Neural cell (in vitro differentiated cells): Measurements from ENCODE around the gene UBR2. TPM values are rescaled to one million over a fixed set of nuclear protein-coding genes. Genes with fewer than 3 reads are reported as not detected.

ENCODE experiments used
- H2AFZ ChIP-seq: fragments of 200-600, 300-800 bp; sonication (generic), shearing (Covaris generic); 2 replicates; pipeline ENCODE4 v1.6.0; 2014; ENCODE audit warnings: low read depth, mild to moderate bottlenecking, antibody characterized with exemption, low read length, moderate library complexity
- H3F3A ChIP-seq: fragments of 200-600 bp; shearing (Covaris generic); 2 replicates; pipeline ENCODE4 v1.6.1; 2016; ENCODE audit warnings: mild to moderate bottlenecking, moderate library complexity, mixed read lengths, antibody characterized with exemption, low read length; ENCODE audit not compliant: insufficient read depth, poor library complexity, severe bottlenecking
- H3K27ac ChIP-seq: fragments of 200-600, 300-800 bp; sonication (generic), shearing (Covaris generic); 2 replicates; pipeline ENCODE4 v1.5.1; 2014; ENCODE audit warnings: mild to moderate bottlenecking, low read length, moderate library complexity
- H3K27me3 ChIP-seq: fragments of 300-800, 200-600 bp; sonication (generic), shearing (Covaris generic); 2 replicates; pipeline ENCODE4 v1.6.0; 2014; ENCODE audit warnings: mild to moderate bottlenecking, low read depth, low read length, moderate library complexity; ENCODE audit not compliant: insufficient read depth
- H3K36me3 ChIP-seq: fragments of 300-800, 200-600 bp; sonication (generic), shearing (Covaris generic); 2 replicates; pipeline ENCODE4 v1.5.1; 2014; ENCODE audit warnings: mild to moderate bottlenecking, antibody characterized with exemption, low read length, moderate library complexity; ENCODE audit not compliant: insufficient read depth
- H3K4me2 ChIP-seq: fragments of 300-800, 200-600 bp; sonication (generic), shearing (Covaris generic); 2 replicates; pipeline ENCODE4 v1.6.0; 2014; ENCODE audit warnings: mild to moderate bottlenecking, low read length
- H3K4me3 ChIP-seq: fragments of 300-800, 200-600 bp; sonication (generic), shearing (Covaris generic); 2 replicates; pipeline ENCODE4 v1.5.1; 2014; ENCODE audit warnings: mild to moderate bottlenecking, low read length, moderate library complexity
- H3K79me2 ChIP-seq: fragments of 200-600 bp; shearing (Covaris generic); replicated peaks from 2 replicates; pipeline ENCODE4 v1.6.0; 2014; ENCODE audit warnings: mild to moderate bottlenecking, low read length, moderate library complexity; ENCODE audit not compliant: insufficient read depth
- H3K9ac ChIP-seq: fragments of 300-800, 200-600 bp; sonication (generic), shearing (Covaris generic); 2 replicates; pipeline ENCODE4 v1.6.1; 2016; ENCODE audit warnings: mild to moderate bottlenecking, low read length, mixed read lengths
- H3K9me2 ChIP-seq: fragments of 200-600 bp; shearing (Covaris generic); 2 replicates; pipeline ENCODE4 v1.6.1; 2016; ENCODE audit warnings: mild to moderate bottlenecking, low read length, mixed read lengths; ENCODE audit not compliant: insufficient read depth
- H3K9me3 ChIP-seq: fragments of 200-600, 300-800 bp; sonication (generic), shearing (Covaris generic); 2 replicates; pipeline ENCODE4 v1.6.1; 2016; ENCODE audit warnings: mild to moderate bottlenecking, mixed run types, low read length, moderate library complexity, mixed read lengths
- H4K20me1 ChIP-seq: fragments of 200-600 bp; shearing (Covaris generic); 2 replicates; pipeline ENCODE4 v1.6.1; 2016; ENCODE audit warnings: mild to moderate bottlenecking, mixed run types; ENCODE audit not compliant: insufficient read depth
- CTCF ChIP-seq: fragments of 450-650 bp; IDR thresholded peaks from 2 replicates; pipeline ENCODE4 v1.5.1; 2014; ENCODE audit warnings: antibody characterized with exemption, mild to moderate bottlenecking, moderate library complexity; ENCODE audit not compliant: poor library complexity, severe bottlenecking
- EP300 ChIP-seq: fragments of 450-650 bp; conservative IDR thresholded peaks from 2 replicates; pipeline ENCODE4 v1.6.1; 2014; ENCODE audit warnings: antibody characterized with exemption, mild to moderate bottlenecking, moderate library complexity; ENCODE audit not compliant: poor library complexity, severe bottlenecking
- EZH2 ChIP-seq: fragments of 200-600, 300-800 bp; shearing (Covaris generic), sonication (generic); IDR thresholded peaks from 2 replicates; pipeline ENCODE4 v1.6.1; 2014; ENCODE audit warnings: antibody characterized with exemption, low read length, borderline replicate concordance, mild to moderate bottlenecking; ENCODE audit not compliant: insufficient read depth, poor library complexity, severe bottlenecking
- MXI1 ChIP-seq: fragments of 450-650 bp; conservative IDR thresholded peaks from 2 replicates; pipeline ENCODE4 v1.6.1; 2014; ENCODE audit warnings: antibody characterized with exemption, mild to moderate bottlenecking; ENCODE audit not compliant: poor library complexity, severe bottlenecking
- POLR2AphosphoS5 ChIP-seq: IDR thresholded peaks from 2 replicates; pipeline ENCODE4 v1.6.1; 2012
- RAD21 ChIP-seq: fragments of 450-650 bp; conservative IDR thresholded peaks from 2 replicates; pipeline ENCODE4 v1.6.1; 2014; ENCODE audit warnings: antibody characterized with exemption, mild to moderate bottlenecking, moderate library complexity
- REST ChIP-seq: IDR thresholded peaks from 2 replicates; pipeline ENCODE4 v1.6.1; 2012; ENCODE audit warnings: borderline replicate concordance
- SMC3 ChIP-seq: fragments of 450-650 bp; conservative IDR thresholded peaks from 2 replicates; pipeline ENCODE4 v1.6.1; 2014; ENCODE audit warnings: antibody characterized with exemption, mild to moderate bottlenecking, moderate library complexity; ENCODE audit not compliant: poor library complexity
- TAF1 ChIP-seq: IDR thresholded peaks from 2 replicates; pipeline ENCODE4 v1.6.1; 2012; ENCODE audit warnings: low read depth
- polyA plus RNA-seq: library from polyadenylated mRNA; depleted of rRNA; stranded (reverse); fragments of >200 nt; gene quantifications from 2 replicates; pipeline ENCODE4 v1.2.3, GENCODE V29; 2014

Gene UBR2
- polyA plus RNA-seq, 1 donor from 2014 or later: 24.4 TPM

DNA sequence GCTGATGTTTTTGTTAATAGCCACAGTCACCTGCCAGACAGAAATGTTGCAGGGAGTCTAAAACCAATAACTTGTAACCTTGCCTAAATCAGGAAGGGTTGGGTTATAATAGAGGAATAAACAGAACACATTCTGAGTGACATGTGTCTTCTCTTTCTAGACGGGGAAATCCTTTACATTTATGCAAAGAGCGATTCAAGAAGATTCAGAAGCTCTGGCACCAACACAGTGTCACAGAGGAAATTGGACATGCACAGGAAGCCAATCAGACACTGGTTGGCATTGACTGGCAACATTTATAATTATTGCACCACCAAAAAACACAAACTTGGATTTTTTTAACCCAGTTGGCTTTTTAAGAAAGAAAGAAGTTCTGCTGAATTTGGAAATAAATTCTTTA lies 127.0 kb downstream of the UBR2 start:
- peaks cover 9% of the 10 kb centered on the region for H3K36me3 ChIP-seq
- H3K9me3 ChIP-seq: no peaks in the 10 kb centered on the region

DNA sequence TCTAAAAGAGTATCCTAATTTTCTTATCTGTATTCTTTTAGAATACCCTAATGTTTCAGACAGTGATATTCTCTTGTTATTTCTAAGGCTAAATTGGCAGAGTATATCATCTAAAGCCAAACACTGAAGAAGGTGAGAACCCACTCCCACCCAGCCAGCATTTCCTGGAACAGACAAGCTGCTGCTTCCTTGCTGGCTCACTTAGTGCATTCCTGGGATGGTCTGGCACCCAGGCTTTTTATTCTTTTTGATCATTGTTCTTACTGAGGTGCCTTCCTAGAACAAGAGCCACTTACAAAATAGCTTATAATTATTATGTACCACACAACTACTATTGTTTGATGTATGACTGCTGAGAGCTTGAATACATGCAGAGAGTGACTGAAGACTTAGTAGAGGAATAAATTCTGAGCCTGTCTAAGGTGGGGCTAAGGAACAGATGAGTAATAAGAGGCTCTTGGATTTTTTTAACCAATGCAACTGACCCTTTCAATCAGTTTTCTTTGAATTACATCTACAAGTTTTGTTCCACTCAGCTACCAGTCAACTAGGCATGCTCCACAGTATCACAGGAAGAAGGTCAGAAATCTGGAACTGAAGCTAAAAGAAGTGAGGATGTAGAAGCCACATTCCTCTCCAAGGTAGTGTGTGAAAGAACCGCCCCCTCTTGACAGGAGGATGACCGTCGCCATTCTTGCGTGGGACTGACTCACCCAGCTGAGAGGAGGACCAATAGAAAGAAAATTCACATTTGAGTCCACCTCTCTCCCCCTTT lies 128.5 kb downstream of the UBR2 start:
- Histone ChIP-seq H3K4me3 (no peak overlapping the region), H3K4me2 (no peak overlapping the region), H3K9me3 (no peaks in the 10 kb centered on the region), H4K20me1 (no peaks in the 10 kb centered on the region), H3K79me2 (no peaks in the 10 kb centered on the region), H3K27me3 (no peaks in the 10 kb centered on the region), H2AFZ (no peak overlapping the region), H3K36me3 (peaks cover 7% of the 10 kb centered on the region), H3F3A (no peaks in the 10 kb centered on the region), H3K9ac (no peak overlapping the region), H3K27ac (no peak overlapping the region), H3K9me2 (no peaks in the 10 kb centered on the region)
- TF ChIP-seq POLR2AphosphoS5 (no peak), SMC3 (no peak), REST (no peak), RAD21 (no peak), EZH2 (no peak), TAF1 (no peak), MXI1 (no peak)

More for the DNA sequence above, 127.0 kb downstream of the UBR2 start:
- Histone ChIP-seq H2AFZ (no peak overlapping the region), H3F3A (no peaks in the 10 kb centered on the region), H4K20me1 (no peaks in the 10 kb centered on the region), H3K4me2 (no peak overlapping the region), H3K27me3 (no peaks in the 10 kb centered on the region), H3K27ac (no peak overlapping the region), H3K79me2 (no peaks in the 10 kb centered on the region), H3K9me2 (no peaks in the 10 kb centered on the region), H3K4me3 (no peak overlapping the region), H3K9ac (no peak overlapping the region)
- TF ChIP-seq TAF1 (no peak), MXI1 (no peak), SMC3 (no peak), EP300 (no peak), REST (no peak), POLR2AphosphoS5 (no peak), CTCF (no peak), EZH2 (no peak), RAD21 (no peak)
